ENCODE measurements around the gene KCMF1. TPM values are rescaled to one million over a fixed set of nuclear protein-coding genes. Genes with fewer than 3 reads are reported as not detected.

Gene KCMF1
- total and polyA plus RNA-seq, 9 of the 15 experiments (the other 6 are each of a cell fraction or from before 2014, with no cell fraction given), result 6.8 to 88.2 (median 46.5) TPM

DNA sequence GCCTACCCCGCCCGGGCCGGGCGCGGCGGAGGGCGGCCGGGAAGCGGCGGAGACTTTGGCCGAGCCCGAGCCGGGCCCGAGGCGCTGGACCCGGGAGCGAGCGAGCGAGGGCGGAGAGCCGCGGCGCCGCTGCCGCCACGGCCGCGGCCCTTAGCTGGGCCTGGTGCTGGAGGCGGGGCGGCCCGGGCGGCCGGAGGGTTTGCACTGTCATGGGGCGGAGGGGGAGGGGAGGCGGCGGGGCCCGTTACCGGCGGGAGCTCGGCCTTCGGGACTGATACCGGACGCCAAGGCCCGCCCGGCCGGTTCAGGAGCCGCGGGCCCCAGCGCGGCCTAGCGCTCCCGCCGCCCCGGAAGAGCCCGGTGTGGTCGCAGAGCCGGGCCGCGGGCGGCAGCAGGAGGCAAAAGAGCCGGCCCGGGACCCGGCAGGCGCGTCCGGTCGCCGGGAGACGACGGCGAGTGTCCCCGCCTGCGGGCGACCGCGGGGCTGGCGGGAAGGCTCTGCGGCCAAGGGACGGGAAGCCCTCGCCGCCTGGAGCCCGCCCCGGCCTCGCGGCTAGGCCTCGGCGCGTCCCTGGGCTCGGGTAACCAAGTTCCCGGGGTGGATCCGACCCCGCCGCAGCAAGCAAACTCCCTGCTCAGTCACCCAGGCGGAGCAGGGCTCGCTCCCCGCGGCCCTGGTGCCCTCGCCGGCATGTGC is 697 bp downstream of the KCMF1 start (continued):
- TF ChIP-seq RBM14 (IDR thresholded peaks at IDR 0.05; ENCODE audit: borderline replicate concordance, insufficient read depth, low read depth, low read length), result no peak
- TF ChIP-seq ZNF431 (CRISPR knock-in tag; IDR thresholded peaks at IDR 0.05), result no peak
- TF ChIP-seq EP300 (IDR thresholded peaks at IDR 0.05; ENCODE audit: low read length), result no peak
- TF ChIP-seq, protein P1, sequence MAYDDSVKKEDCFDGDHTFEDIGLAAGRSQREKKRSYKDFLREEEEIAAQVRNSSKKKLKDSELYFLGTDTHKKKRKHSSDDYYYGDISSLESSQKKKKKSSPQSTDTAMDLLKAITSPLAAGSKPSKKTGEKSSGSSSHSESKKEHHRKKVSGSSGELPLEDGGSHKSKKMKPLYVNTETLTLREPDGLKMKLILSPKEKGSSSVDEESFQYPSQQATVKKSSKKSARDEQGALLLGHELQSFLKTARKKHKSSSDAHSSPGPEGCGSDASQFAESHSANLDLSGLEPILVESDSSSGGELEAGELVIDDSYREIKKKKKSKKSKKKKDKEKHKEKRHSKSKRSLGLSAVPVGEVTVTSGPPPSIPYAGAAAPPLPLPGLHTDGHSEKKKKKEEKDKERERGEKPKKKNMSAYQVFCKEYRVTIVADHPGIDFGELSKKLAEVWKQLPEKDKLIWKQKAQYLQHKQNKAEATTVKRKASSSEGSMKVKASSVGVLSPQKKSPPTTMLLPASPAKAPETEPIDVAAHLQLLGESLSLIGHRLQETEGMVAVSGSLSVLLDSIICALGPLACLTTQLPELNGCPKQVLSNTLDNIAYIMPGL (CRISPR knock-in tag; IDR thresholded peaks at IDR 0.05), result 0 out of 2 replicates have a peak, but pooled peaks have one; percentile 30
- TF ChIP-seq CAMTA2 (CRISPR knock-in tag; conservative IDR thresholded peaks at IDR 0.05), result 0 out of 2 replicates have a peak, but pooled peaks have one; percentile 27
- TF ChIP-seq, protein P2, sequence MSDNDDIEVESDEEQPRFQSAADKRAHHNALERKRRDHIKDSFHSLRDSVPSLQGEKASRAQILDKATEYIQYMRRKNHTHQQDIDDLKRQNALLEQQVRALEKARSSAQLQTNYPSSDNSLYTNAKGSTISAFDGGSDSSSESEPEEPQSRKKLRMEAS (CRISPR knock-in tag; IDR thresholded peaks at IDR 0.05), result 0 out of 2 replicates have a peak, but pooled peaks have one; percentile 24
- no peak for TF ChIP-seq TAF15 (IDR thresholded peaks at IDR 0.05; ENCODE audit: low read depth, low read length)
- TF ChIP-seq HDGF (IDR thresholded peaks at IDR 0.05), result no peak
- peak in 1 of 2 experiments; percentile 72; a peak in 2 of 4 replicates for TF ChIP-seq MAZ (CRISPR knock-in tag; conservative IDR thresholded peaks at IDR 0.05 in 1 of 2, IDR thresholded peaks at IDR 0.05 in 1 of 2)
- TF ChIP-seq ZFP91 (CRISPR knock-in tag; IDR thresholded peaks at IDR 0.05), result 0 out of 2 replicates have a peak, but pooled peaks have one; percentile 23
- TF ChIP-seq ZNF133 (CRISPR knock-in tag; IDR thresholded peaks at IDR 0.05), result no peak
- TF ChIP-seq TEAD1 (CRISPR knock-in tag; IDR thresholded peaks at IDR 0.05), result no peak
- TF ChIP-seq, protein P3, sequence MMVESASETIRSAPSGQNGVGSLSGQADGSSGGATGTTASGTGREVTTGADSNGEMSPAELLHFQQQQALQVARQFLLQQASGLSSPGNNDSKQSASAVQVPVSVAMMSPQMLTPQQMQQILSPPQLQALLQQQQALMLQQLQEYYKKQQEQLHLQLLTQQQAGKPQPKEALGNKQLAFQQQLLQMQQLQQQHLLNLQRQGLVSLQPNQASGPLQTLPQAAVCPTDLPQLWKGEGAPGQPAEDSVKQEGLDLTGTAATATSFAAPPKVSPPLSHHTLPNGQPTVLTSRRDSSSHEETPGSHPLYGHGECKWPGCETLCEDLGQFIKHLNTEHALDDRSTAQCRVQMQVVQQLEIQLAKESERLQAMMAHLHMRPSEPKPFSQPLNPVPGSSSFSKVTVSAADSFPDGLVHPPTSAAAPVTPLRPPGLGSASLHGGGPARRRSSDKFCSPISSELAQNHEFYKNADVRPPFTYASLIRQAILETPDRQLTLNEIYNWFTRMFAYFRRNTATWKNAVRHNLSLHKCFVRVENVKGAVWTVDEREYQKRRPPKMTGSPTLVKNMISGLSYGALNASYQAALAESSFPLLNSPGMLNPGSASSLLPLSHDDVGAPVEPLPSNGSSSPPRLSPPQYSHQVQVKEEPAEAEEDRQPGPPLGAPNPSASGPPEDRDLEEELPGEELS (CRISPR knock-in tag; IDR thresholded peaks at IDR 0.05; ENCODE audit: borderline replicate concordance), result 0 out of 2 replicates have a peak, but pooled peaks have one; percentile 9
- peak; percentile 36; the same call in 1 of the 2 replicates for TF ChIP-seq RB1 (IDR thresholded peaks at IDR 0.05; ENCODE audit: low read depth)
- TF ChIP-seq, protein P4, sequence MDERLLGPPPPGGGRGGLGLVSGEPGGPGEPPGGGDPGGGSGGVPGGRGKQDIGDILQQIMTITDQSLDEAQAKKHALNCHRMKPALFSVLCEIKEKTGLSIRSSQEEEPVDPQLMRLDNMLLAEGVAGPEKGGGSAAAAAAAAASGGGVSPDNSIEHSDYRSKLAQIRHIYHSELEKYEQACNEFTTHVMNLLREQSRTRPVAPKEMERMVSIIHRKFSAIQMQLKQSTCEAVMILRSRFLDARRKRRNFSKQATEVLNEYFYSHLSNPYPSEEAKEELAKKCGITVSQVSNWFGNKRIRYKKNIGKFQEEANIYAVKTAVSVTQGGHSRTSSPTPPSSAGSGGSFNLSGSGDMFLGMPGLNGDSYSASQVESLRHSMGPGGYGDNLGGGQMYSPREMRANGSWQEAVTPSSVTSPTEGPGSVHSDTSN (CRISPR knock-in tag; IDR thresholded peaks at IDR 0.05; ENCODE audit: low read depth), result no peak
- TF ChIP-seq, protein P4 (tag; conservative IDR thresholded peaks at IDR 0.05; ENCODE audit: low read depth), result no peak
- peak; percentile 62; the same call in 1 of the 2 replicates for TF ChIP-seq GATAD2B (IDR thresholded peaks at IDR 0.05; ENCODE audit: borderline replicate concordance)
- TF ChIP-seq SOX6 (IDR thresholded peaks at IDR 0.05), result no peak
- peak; percentile 65; the same call in 1 of the 2 replicates for TF ChIP-seq PHF8 (IDR thresholded peaks at IDR 0.05; ENCODE audit: borderline replicate concordance, low read length)

Data from K562 (cell line).